GM23248 (cell line): ENCODE measurements around the gene STK17B. TPM values are rescaled to one million over a fixed set of nuclear protein-coding genes. Genes with fewer than 3 reads are reported as not detected.

Source experiments
- DNase-seq: peaks from one replicate; pipeline ENCODE4 v3.0.0-alpha.2; 2015
- H2AFZ ChIP-seq: fragments of 200-600 bp; sonication (generic); 2 replicates; pipeline ENCODE4 v1.6.1; 2016; ENCODE audit warnings: antibody characterized with exemption
- H3F3A ChIP-seq: fragments of 200-600 bp; sonication (generic); 2 replicates; pipeline ENCODE4 v1.6.1; 2016; ENCODE audit warnings: mild to moderate bottlenecking, antibody characterized with exemption, mixed run types; ENCODE audit not compliant: insufficient read depth
- H3K27ac ChIP-seq: fragments of 200-600 bp; sonication (generic); 2 replicates; pipeline ENCODE4 v1.5.1; 2016; ENCODE audit warnings: mild to moderate bottlenecking
- H3K27me3 ChIP-seq: fragments of 200-600 bp; sonication (generic); replicated peaks from 2 replicates; pipeline ENCODE4 v1.6.1; 2016; ENCODE audit warnings: mild to moderate bottlenecking; ENCODE audit not compliant: insufficient read depth
- H3K36me3 ChIP-seq: fragments of 200-600 bp; sonication (generic); 2 replicates; pipeline ENCODE4 v1.6.1; 2016; ENCODE audit warnings: low read depth, mild to moderate bottlenecking
- H3K4me1 ChIP-seq: fragments of 200-600 bp; sonication (generic); 2 replicates; pipeline ENCODE4 v1.6.1; 2016; ENCODE audit warnings: mild to moderate bottlenecking; ENCODE audit not compliant: insufficient read depth
- H3K4me2 ChIP-seq: fragments of 200-600 bp; sonication (generic); one replicate; pipeline ENCODE4 v1.6.1; 2016; ENCODE audit warnings: mild to moderate bottlenecking; ENCODE audit not compliant: unreplicated experiment
- H3K4me3 ChIP-seq: fragments of 200-600 bp; sonication (generic); 2 replicates; pipeline ENCODE4 v1.5.1; 2016; ENCODE audit warnings: mild to moderate bottlenecking
- H3K79me2 ChIP-seq: fragments of 200-600 bp; sonication (generic); 2 replicates; pipeline ENCODE4 v1.6.1; 2016; ENCODE audit warnings: mild to moderate bottlenecking; ENCODE audit not compliant: insufficient read depth
- H3K9ac ChIP-seq: fragments of 200-600 bp; sonication (generic); 2 replicates; pipeline ENCODE4 v1.6.1; 2016; ENCODE audit warnings: mild to moderate bottlenecking
- H3K9me2 ChIP-seq: fragments of 200-600 bp; sonication (generic); 2 replicates; pipeline ENCODE4 v1.6.1; 2016; ENCODE audit warnings: mixed run types, mild to moderate bottlenecking, moderate library complexity; ENCODE audit not compliant: insufficient read depth
- H3K9me3 ChIP-seq: fragments of 200-600 bp; sonication (generic); one replicate; pipeline ENCODE4 v1.6.1; 2017; ENCODE audit warnings: low read depth
- H4K20me1 ChIP-seq: fragments of 200-600 bp; sonication (generic); 2 replicates; pipeline ENCODE4 v1.6.0; 2016; ENCODE audit not compliant: insufficient read depth
- EZH2 ChIP-seq: fragments of 200-600 bp; sonication (generic); IDR thresholded peaks from 2 replicates; pipeline ENCODE4 v1.6.1; 2018; ENCODE audit warnings: antibody characterized with exemption, mild to moderate bottlenecking; ENCODE audit not compliant: insufficient read depth, poor library complexity, severe bottlenecking
- EZH2phosphoT487 ChIP-seq: fragments of 200-600 bp; sonication (generic); IDR thresholded peaks from 2 replicates; pipeline ENCODE4 v1.6.1; 2018; ENCODE audit warnings: antibody characterized with exemption, moderate library complexity, mild to moderate bottlenecking, low read depth; ENCODE audit not compliant: insufficient read depth
- WGBS, 2 experiments: methylation state at CpG; one replicate each; pipeline ENCODE4 v1.1.6; 2015 to 2017; ENCODE audit warnings: low lambda C conversion rate in 2 of 2, low coverage in 1 of 2; ENCODE audit errors: missing lambda C conversion rate in 2 of 2; 5-methylcytosine and 5-hydroxymethylcytosine counted together
- in situ Hi-C: fragments of 300-500 bp; cut with MboI; formaldehyde crosslinking; loops from 2 replicates; pipeline ENCODE4 v1.15.0; 2020
- polyA plus RNA-seq: library from polyadenylated mRNA; unstranded; fragments of >200 nt; fragmentation: Nextera tagmentation; extraction: Ambion mirVana; gene quantifications from 2 replicates; pipeline ENCODE4 v1.2.1, GENCODE V29; 2016
- total RNA-seq: library from RNA; depleted of rRNA; stranded (reverse); fragments of >200 nt; shearing (Covaris generic); gene quantifications from 2 replicates; pipeline ENCODE4 v1.2.3, GENCODE V29; 2014

Gene STK17B
- total and polyA plus RNA-seq, 2 experiments from 2014 or later, result 13.7 to 23.6 TPM

DNA sequence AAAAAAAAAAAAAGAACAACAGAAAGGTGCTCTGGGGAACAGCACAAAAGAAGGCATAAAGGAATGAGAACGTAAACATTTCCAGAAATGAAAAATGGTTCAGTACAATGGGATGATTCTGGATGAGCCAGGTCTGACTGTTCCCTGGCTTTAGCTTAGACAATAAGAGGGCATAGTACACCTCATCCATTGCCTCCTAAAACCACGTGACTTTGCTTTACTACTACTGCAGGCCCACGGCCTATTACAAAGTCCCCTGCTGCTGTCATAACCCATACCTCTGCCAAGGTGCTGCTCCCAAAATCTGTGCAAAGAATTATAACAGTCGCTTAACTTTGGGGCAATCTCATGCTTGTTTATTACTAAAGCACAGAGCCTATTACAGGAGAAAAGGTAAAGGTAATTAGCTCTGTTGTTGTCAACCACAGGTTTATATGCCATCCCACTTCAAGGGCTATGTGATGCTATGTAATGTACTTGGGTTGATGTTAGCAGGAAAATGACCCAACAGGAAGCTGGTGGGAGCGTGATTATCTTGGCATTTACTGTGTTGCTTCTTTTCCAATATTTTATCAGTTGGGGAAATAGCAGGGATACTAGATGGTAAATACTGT lies 26.8 kb downstream of the STK17B start:
- Histone ChIP-seq H3K27ac (no peak overlapping the region), H3K9ac (no peak overlapping the region), H3K4me3 (no peak overlapping the region), H2AFZ (no peak overlapping the region), H3K36me3 (peaks cover 23% of the 10 kb centered on the region; the same call in 1 of the 2 replicates), H3F3A (peaks cover 3% of the 10 kb centered on the region; the same call in 1 of the 2 replicates), H4K20me1 (no peaks in the 10 kb centered on the region), H3K4me2 (no peak overlapping the region), H3K27me3 (no peaks in the 10 kb centered on the region), H3K9me3 (no peaks in the 10 kb centered on the region), H3K9me2 (no peaks in the 10 kb centered on the region), H3K4me1 (peaks cover 16% of the 10 kb centered on the region), H3K79me2 (peaks cover 15% of the 10 kb centered on the region)
- TF ChIP-seq EZH2phosphoT487, result no peak
- no peak for TF ChIP-seq EZH2
- in situ Hi-C loops, result no loop called here
- WGBS, 2 experiments, result 96 to 97% methylated on average over 5 of the region's 5 CpGs
- no peak for DNase-seq

DNA sequence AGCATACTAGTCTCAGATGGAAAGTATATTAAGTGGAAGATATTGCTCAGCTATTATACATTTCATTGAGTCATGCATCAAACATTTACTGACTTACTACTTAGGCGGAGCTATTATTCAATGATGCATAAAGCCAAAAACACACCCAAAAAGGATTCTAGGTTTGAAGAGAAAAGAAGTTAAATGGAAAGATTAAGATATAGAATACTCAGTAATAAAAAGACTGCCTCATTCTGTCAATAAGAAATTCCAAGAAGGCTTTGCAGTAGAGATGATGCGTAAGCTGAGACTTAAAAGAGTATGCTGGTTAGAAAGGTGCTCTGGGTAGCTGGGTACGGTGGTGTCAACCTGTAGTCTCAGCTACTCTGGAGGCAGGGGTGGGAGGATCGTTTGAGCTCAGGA lies 27.6 kb downstream of the STK17B start:
- Histone ChIP-seq H2AFZ (no peak overlapping the region), H3K4me3 (no peak overlapping the region), H3K4me2 (peak overlapping the region; percentile 50), H3K9me3 (no peaks in the 10 kb centered on the region), H3K79me2 (peaks cover 9% of the 10 kb centered on the region), H3K9ac (no peak overlapping the region), H3K36me3 (peaks cover 28% of the 10 kb centered on the region; the same call in 1 of the 2 replicates), H4K20me1 (no peaks in the 10 kb centered on the region), H3F3A (peaks cover 3% of the 10 kb centered on the region; the same call in 1 of the 2 replicates), H3K27ac (peak overlapping the region; percentile 42), H3K27me3 (no peaks in the 10 kb centered on the region), H3K4me1 (peaks cover 16% of the 10 kb centered on the region), H3K9me2 (no peaks in the 10 kb centered on the region)
- in situ Hi-C loops, result no loop called here
- WGBS, 2 experiments, result 68 to 70% methylated on average over 4 of the region's 4 CpGs
- peak; percentile 87 for DNase-seq
- no peak for TF ChIP-seq EZH2phosphoT487
- TF ChIP-seq EZH2, result no peak

GRCh38 chr2:196142825-196143224 lies 28.6 kb downstream of the STK17B start:
- Histone ChIP-seq H3K9ac (no peak overlapping the region), H3K79me2 (peaks cover 9% of the 10 kb centered on the region), H3F3A (peaks cover 3% of the 10 kb centered on the region; the same call in 1 of the 2 replicates), H3K36me3 (peaks cover 36% of the 10 kb centered on the region), H3K9me2 (no peaks in the 10 kb centered on the region), H3K27ac (peak overlapping the region; percentile 42), H2AFZ (no peak overlapping the region), H3K4me2 (no peak overlapping the region), H3K9me3 (no peaks in the 10 kb centered on the region), H4K20me1 (no peaks in the 10 kb centered on the region), H3K4me1 (peaks cover 16% of the 10 kb centered on the region), H3K27me3 (no peaks in the 10 kb centered on the region), H3K4me3 (no peak overlapping the region)
- WGBS, 2 experiments, result 88 to 100% methylated on average over 1 of the region's 1 CpG
- TF ChIP-seq EZH2phosphoT487 (no peak), EZH2 (no peak)
- DNase-seq, result peak; percentile 8
- in situ Hi-C loops, result no loop called here

DNA sequence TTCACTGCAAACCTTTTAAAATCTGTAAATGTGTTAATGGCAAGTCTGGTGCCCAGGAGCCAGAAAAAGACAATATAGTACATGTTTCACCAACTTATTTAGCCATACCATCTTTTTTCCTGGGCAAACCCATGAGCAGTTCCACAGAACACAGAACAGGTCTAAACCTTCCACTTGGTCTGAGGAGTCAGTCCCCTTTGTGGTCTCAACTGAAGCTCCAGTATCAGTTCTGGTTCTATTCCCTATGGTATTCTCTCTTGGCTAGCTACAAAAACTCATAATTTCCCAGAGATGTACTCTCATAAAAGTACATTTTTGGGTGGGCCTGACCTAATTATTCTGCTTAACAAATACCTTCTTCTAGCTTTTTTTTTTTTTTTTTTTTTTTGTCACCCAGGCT lies 31.2 kb downstream of the STK17B start:
- Histone ChIP-seq H3K4me2 (no peak overlapping the region), H3K4me1 (peaks cover 16% of the 10 kb centered on the region), H3K36me3 (peaks cover 55% of the 10 kb centered on the region), H3K79me2 (peaks cover 9% of the 10 kb centered on the region), H3K27ac (no peak overlapping the region), H3K9ac (no peak overlapping the region), H4K20me1 (no peaks in the 10 kb centered on the region), H3K9me3 (no peaks in the 10 kb centered on the region), H3K27me3 (no peaks in the 10 kb centered on the region), H2AFZ (no peak overlapping the region), H3K9me2 (no peaks in the 10 kb centered on the region), H3K4me3 (no peak overlapping the region), H3F3A (peaks cover 3% of the 10 kb centered on the region; the same call in 1 of the 2 replicates)
- in situ Hi-C loops, result no loop called here
- DNase-seq, result no peak
- no peak for TF ChIP-seq EZH2
- no peak for TF ChIP-seq EZH2phosphoT487
